A673 (cell line): ENCODE data around the gene FRS2. TPM values are rescaled to one million over a fixed set of nuclear protein-coding genes. Genes with fewer than 3 reads are reported as not detected.

Source experiments
- BruUV-seq: library from RNA; stranded (reverse); fragments of 400-500 nt; replicated peaks from 2 replicates; lab custom pipeline; 2021; lab: Mats Ljungman, UMichigan
- CTCF ChIA-PET: fragments of 300-600 bp; sonication (Branson Sonifier 250); formaldehyde crosslinking; loops from one replicate; lab custom pipeline; 2022; ENCODE audit warnings: antibody characterized with exemption; lab: Charles Lee
- POLR2A ChIA-PET: fragments of 300-600 bp; sonication (Branson Sonifier 250); formaldehyde crosslinking; loops from one replicate; lab custom pipeline; 2022; ENCODE audit warnings: antibody characterized with exemption; ENCODE audit not compliant: low non-redundant PET; lab: Charles Lee
- DNase-seq: peaks from one replicate; pipeline ENCODE4 v3.0.0-alpha.2; 2015; ENCODE audit warnings: low spot score
- H3K27ac ChIP-seq: fragments of 200-600 bp; sonication (generic); 2 replicates; pipeline ENCODE4 v1.5.1; 2016; ENCODE audit warnings: mixed run types, low read depth, mild to moderate bottlenecking, mixed read lengths, antibody characterized with exemption, low read length; ENCODE audit not compliant: poor library complexity, severe bottlenecking
- H3K27me3 ChIP-seq: fragments of 200-600 bp; sonication (generic); replicated peaks from 2 replicates; pipeline ENCODE4 v1.6.1; 2017; ENCODE audit warnings: mixed run types, low read depth, mild to moderate bottlenecking, mixed read lengths, antibody characterized with exemption, low read length; ENCODE audit not compliant: insufficient read depth, poor library complexity
- H3K36me3 ChIP-seq: fragments of 200-600 bp; sonication (generic); 2 replicates; pipeline ENCODE4 v1.6.1; 2016; ENCODE audit warnings: mixed run types, mild to moderate bottlenecking, mixed read lengths, antibody characterized with exemption, low read length; ENCODE audit not compliant: insufficient read depth, poor library complexity, severe bottlenecking
- H3K4me1 ChIP-seq: fragments of 200-600 bp; sonication (generic); 2 replicates; pipeline ENCODE4 v1.6.1; 2017; ENCODE audit warnings: mixed run types, mild to moderate bottlenecking, mixed read lengths, antibody characterized with exemption, low read length; ENCODE audit not compliant: insufficient read depth, poor library complexity, severe bottlenecking
- H3K4me3 ChIP-seq: fragments of 200-600 bp; sonication (generic); 2 replicates; pipeline ENCODE4 v1.5.1; 2016; ENCODE audit warnings: low read depth, mixed run types, mild to moderate bottlenecking, mixed read lengths, low read length; ENCODE audit not compliant: poor library complexity, severe bottlenecking
- H3K9me3 ChIP-seq: fragments of 200-600 bp; sonication (generic); 2 replicates; pipeline ENCODE4 v1.6.1; 2016; ENCODE audit warnings: mixed run types, low read depth, mild to moderate bottlenecking, mixed read lengths, antibody characterized with exemption, low read length; ENCODE audit not compliant: poor library complexity, severe bottlenecking
- CTCF ChIP-seq: fragments of 300-800, 200-600 bp; sonication (generic); conservative IDR thresholded peaks from 2 replicates; pipeline ENCODE4 v1.5.1; 2017; ENCODE audit warnings: low read depth, mild to moderate bottlenecking, antibody characterized with exemption, low read length, moderate library complexity, mixed read lengths
- EZH2 ChIP-seq: fragments of 200-600 bp; sonication (generic); IDR thresholded peaks from 2 replicates; pipeline ENCODE4 v1.6.1; 2017; ENCODE audit warnings: borderline replicate concordance, low read depth, mild to moderate bottlenecking, mixed read lengths, antibody characterized with exemption, low read length; ENCODE audit not compliant: poor library complexity, severe bottlenecking
- intact Hi-C: fragments of 100-400 bp; cut with micrococcal nuclease; formaldehyde crosslinking; loops from one replicate; pipeline ENCODE4 v1.10.0; 2022; ENCODE audit not compliant: unreplicated experiment
- total RNA-seq: library from RNA; stranded (reverse); gene quantifications from 2 replicates; pipeline ENCODE4 v1.2.3, GENCODE V29; 2021

Gene FRS2
- total RNA-seq, 1 experiment from 2014 or later, result 34.5 TPM

DNA sequence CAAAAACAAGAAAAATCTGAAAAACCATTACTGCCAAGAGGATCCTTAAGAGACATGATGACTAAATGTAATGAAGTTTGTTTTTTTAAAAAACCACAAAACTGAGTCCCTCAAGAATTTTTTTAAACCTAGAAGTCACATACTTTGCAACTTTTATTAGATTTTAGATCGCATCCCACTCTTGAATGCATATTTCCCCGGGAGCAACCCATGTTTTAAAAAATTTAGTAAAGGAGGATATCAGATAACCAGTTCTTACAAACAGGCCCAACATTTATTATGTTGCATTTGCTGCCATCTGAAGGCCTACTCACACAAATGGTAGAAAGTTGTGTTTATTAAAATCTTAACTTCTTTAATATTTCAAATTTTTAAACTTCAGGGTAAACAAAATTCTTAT, 70.8 kb downstream of the FRS2 start:
- POLR2A ChIA-PET, result no interaction called here

GRCh38 chr12:69544087-69544486, 73.9 kb downstream of the FRS2 start:
- no TSS peak for BruUV-seq
- POLR2A ChIA-PET, result no interaction called here
- DNase-seq, result no peak
- Histone ChIP-seq H3K27me3 (no peaks in the 10 kb centered on the region), H3K36me3 (peaks cover 4% of the 10 kb centered on the region), H3K27ac (no peak overlapping the region), H3K4me3 (no peak overlapping the region), H3K9me3 (peaks cover 12% of the 10 kb centered on the region), H3K4me1 (no peaks in the 10 kb centered on the region)
- intact Hi-C loops, result no loop called here
- no peak for TF ChIP-seq EZH2
- TF ChIP-seq CTCF, result no peak
- CTCF ChIA-PET, result no interaction called here

More for the DNA sequence above, 70.8 kb downstream of the FRS2 start:
- no peak for TF ChIP-seq CTCF
- no peak for TF ChIP-seq EZH2
- Histone ChIP-seq H3K36me3 (peaks cover 4% of the 10 kb centered on the region), H3K4me1 (no peaks in the 10 kb centered on the region), H3K9me3 (peaks cover 12% of the 10 kb centered on the region), H3K27me3 (no peaks in the 10 kb centered on the region), H3K4me3 (no peak overlapping the region), H3K27ac (no peak overlapping the region)
- BruUV-seq, result no TSS peak
- CTCF ChIA-PET, result no interaction called here
- DNase-seq, result no peak
- intact Hi-C loops, result no loop called here

GRCh38 chr12:69545081-69545480, 74.9 kb downstream of the FRS2 start:
- Histone ChIP-seq H3K4me3 (no peak overlapping the region), H3K27me3 (no peaks in the 10 kb centered on the region), H3K9me3 (peaks cover 12% of the 10 kb centered on the region), H3K27ac (no peak overlapping the region), H3K4me1 (no peaks in the 10 kb centered on the region), H3K36me3 (peaks cover 4% of the 10 kb centered on the region)
- POLR2A ChIA-PET, result no interaction called here
- TF ChIP-seq EZH2 (no peak), CTCF (no peak)
- no peak for DNase-seq
- CTCF ChIA-PET, result no interaction called here
- no TSS peak for BruUV-seq
- intact Hi-C loops, result no loop called here
